Naive thymus-derived CD4-positive, alpha-beta T cell (primary cell): ENCODE data around the gene TSSK6. TPM values are rescaled to one million over a fixed set of nuclear protein-coding genes. Genes with fewer than 3 reads are reported as not detected.

Experiments
- ATAC-seq: fragments of 150-1000 bp; cut with Tn5 transposase; 2 replicates; pipeline ENCODE4 v1.10.0; 2021; ENCODE audit warnings: mild to moderate bottlenecking, moderate library complexity
- CTCF ChIA-PET: fragments of 350-600 bp; sonication (Branson Sonifier 250); formaldehyde crosslinking; loops from one replicate; lab custom pipeline; 2021; ENCODE audit warnings: antibody characterized with exemption; lab: Charles Lee
- POLR2A ChIA-PET: fragments of 350-600 bp; sonication (Branson Sonifier 250); formaldehyde crosslinking; loops from one replicate; lab custom pipeline; 2021; ENCODE audit warnings: antibody characterized with exemption, inconsistent platforms; lab: Charles Lee
- DNase-seq, 9 donors: peaks; one replicate each; pipeline versions ENCODE4 v3.0.0 to v3.0.0-alpha.2; 2020 to 2022; ENCODE audit warnings: mixed read lengths in 1 of 9
- H3K27ac ChIP-seq: one replicate; pipeline ENCODE4 v1.7.0; 2013; ENCODE audit warnings: mild to moderate bottlenecking, low read depth, low read length, moderate library complexity
- H3K27me3 ChIP-seq, 2 donors: one replicate each; pipeline ENCODE4 v1.7.0; 2013; ENCODE audit warnings: low read length in 2 of 2, mild to moderate bottlenecking in 2 of 2, moderate library complexity in 2 of 2; ENCODE audit not compliant: control insufficient read depth in 2 of 2, insufficient read depth in 2 of 2
- H3K36me3 ChIP-seq, 3 experiments: 1 replicate in 2 of 3; 2 replicates in 1 of 3; pipeline ENCODE4 v1.7.0; 2013; ENCODE audit warnings: low read length in 3 of 3, mild to moderate bottlenecking in 3 of 3, moderate library complexity in 1 of 3; ENCODE audit not compliant: insufficient read depth in 3 of 3, control insufficient read depth in 2 of 3
- H3K4me1 ChIP-seq, 2 donors: one replicate each; pipeline ENCODE4 v1.7.0; 2013; ENCODE audit warnings: low read length in 2 of 2, mild to moderate bottlenecking in 2 of 2, moderate library complexity in 1 of 2; ENCODE audit not compliant: control insufficient read depth in 2 of 2, insufficient read depth in 2 of 2
- H3K4me3 ChIP-seq: 2 replicates; pipeline ENCODE4 v1.7.0; 2013; ENCODE audit warnings: mild to moderate bottlenecking, low read length
- H3K9me3 ChIP-seq, 3 experiments: 1 replicate in 2 of 3; 2 replicates in 1 of 3; pipeline ENCODE4 v1.7.0; 2013; ENCODE audit warnings: low read length in 3 of 3; ENCODE audit not compliant: control insufficient read depth in 2 of 3
- H3K27ac Mint-ChIP-seq, 9 donors: one replicate each; pipeline ENCODE4 v1.8.0; 2020 to 2022; ENCODE audit warnings: mixed read lengths in 9 of 9, mild to moderate bottlenecking in 8 of 9, moderate library complexity in 5 of 9, inconsistent platforms in 2 of 9
- H3K27me3 Mint-ChIP-seq, 5 donors: one replicate each; pipeline ENCODE4 v1.8.0; 2021 to 2022; ENCODE audit warnings: mixed read lengths in 5 of 5, mild to moderate bottlenecking in 1 of 5
- H3K36me3 Mint-ChIP-seq, 5 donors: one replicate each; pipeline ENCODE4 v1.8.0; 2020 to 2022; ENCODE audit warnings: mixed read lengths in 5 of 5, mild to moderate bottlenecking in 3 of 5, inconsistent platforms in 1 of 5
- H3K4me1 Mint-ChIP-seq, 7 donors: one replicate each; pipeline ENCODE4 v1.8.0; 2020 to 2022; ENCODE audit warnings: mixed read lengths in 7 of 7, mild to moderate bottlenecking in 3 of 7, inconsistent platforms in 1 of 7
- H3K4me3 Mint-ChIP-seq, 10 donors: one replicate each; pipeline ENCODE4 v1.8.0; 2020 to 2022; ENCODE audit warnings: mild to moderate bottlenecking in 10 of 10, mixed read lengths in 10 of 10, moderate library complexity in 6 of 10, inconsistent platforms in 2 of 10
- H3K9me3 Mint-ChIP-seq, 11 donors: one replicate each; pipeline ENCODE4 v1.8.0; 2020 to 2022; ENCODE audit warnings: mixed read lengths in 11 of 11, mild to moderate bottlenecking in 4 of 11, inconsistent platforms in 1 of 11, moderate library complexity in 1 of 11
- intact Hi-C, 2 donors: fragments of 100-400 bp; cut with micrococcal nuclease; formaldehyde crosslinking; loops; one replicate each; pipeline ENCODE4 v1.15.1; 2023
- polyA plus RNA-seq, 2 donors: library from polyadenylated mRNA; unstranded; fragments of 300-500 nt; fragmentation: Illumina TruSeq; gene quantifications; one replicate each; pipeline ENCODE4 v1.2.3, GENCODE V29; 2021
- total RNA-seq, 6 experiments: library from RNA in 5 of 6; stranded (reverse) in 5 of 6; gene quantifications; 1 replicate in 5 of 6; 2 replicates in 1 of 6; pipeline ENCODE4 v1.2.3 and lab custom pipeline; 2021 to 2026

Gene TSSK6
- total and polyA plus RNA-seq, 7 experiments from 2014 or later: 1.4 to 11.3 (median 4.4) TPM

DNA sequence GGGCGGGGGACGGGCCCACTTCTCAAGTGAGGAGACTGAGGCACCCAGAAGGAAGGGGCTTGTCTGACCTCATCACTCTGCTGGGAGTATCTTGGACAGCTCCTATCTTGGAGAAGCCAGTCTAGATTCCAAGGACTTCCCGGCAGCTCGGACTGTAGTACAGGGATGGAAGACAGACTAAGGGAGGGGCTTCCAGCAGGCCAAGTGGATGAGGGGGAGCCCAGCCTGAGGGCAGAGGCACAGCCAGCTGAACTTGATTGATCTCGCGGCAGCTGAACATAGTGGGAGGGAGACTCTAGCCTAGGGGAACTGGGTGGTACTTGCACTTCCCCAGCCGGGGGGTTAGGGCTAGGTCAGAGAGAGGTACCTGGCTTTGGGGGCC is 23.4 kb upstream of the TSSK6 start:
- H3K27me3 Mint-ChIP-seq: peaks cover 0 to 31% (median 4%) of the 10 kb centered on the region in 5 donors
- peaks cover 15 to 25% of the 10 kb centered on the region in 2 donors for H3K4me1 ChIP-seq
- peak overlapping the region; percentile 10 to 83 (median 66) for H3K4me3 Mint-ChIP-seq
- peaks cover 0 to 7% (median 0%) of the 10 kb centered on the region in 5 donors for H3K36me3 Mint-ChIP-seq
- ChIA-PET POLR2A (interaction anchor here (0.6 to 1.1 kb wide), 2 partner anchors 21 to 1258 kb away, joined by 3 to 6 read pairs; no protein-coding TSS in a partner anchor), CTCF (interaction anchor here (0.8 to 1.0 kb wide), 2 partner anchors 9 to 17 kb away, joined by 3 read pairs; no protein-coding TSS in a partner anchor)
- peak overlapping the region in 6 of 9 donors; percentile 13 to 77 (median 44) for H3K27ac Mint-ChIP-seq
- H3K27me3 ChIP-seq: no peaks in the 10 kb centered on the region
- H3K36me3 ChIP-seq: no peaks in the 10 kb centered on the region
- H3K9me3 ChIP-seq: no peaks in the 10 kb centered on the region
- H3K9me3 Mint-ChIP-seq: peaks cover 0 to 4% (median 0%) of the 10 kb centered on the region in 11 donors
- H3K4me3 ChIP-seq: no peak overlapping the region
- no peak for DNase-seq
- H3K4me1 Mint-ChIP-seq: peaks cover 16 to 43% (median 36%) of the 10 kb centered on the region in 7 donors
- no peak overlapping the region for H3K27ac ChIP-seq
- intact Hi-C loops: loop anchor here in 1 of 2 donors (2.0 to 5.0 kb wide), 2 partner anchors 60 to 284 kb away; partner anchors contain the start of gene ZNF506
- no peak for ATAC-seq

DNA sequence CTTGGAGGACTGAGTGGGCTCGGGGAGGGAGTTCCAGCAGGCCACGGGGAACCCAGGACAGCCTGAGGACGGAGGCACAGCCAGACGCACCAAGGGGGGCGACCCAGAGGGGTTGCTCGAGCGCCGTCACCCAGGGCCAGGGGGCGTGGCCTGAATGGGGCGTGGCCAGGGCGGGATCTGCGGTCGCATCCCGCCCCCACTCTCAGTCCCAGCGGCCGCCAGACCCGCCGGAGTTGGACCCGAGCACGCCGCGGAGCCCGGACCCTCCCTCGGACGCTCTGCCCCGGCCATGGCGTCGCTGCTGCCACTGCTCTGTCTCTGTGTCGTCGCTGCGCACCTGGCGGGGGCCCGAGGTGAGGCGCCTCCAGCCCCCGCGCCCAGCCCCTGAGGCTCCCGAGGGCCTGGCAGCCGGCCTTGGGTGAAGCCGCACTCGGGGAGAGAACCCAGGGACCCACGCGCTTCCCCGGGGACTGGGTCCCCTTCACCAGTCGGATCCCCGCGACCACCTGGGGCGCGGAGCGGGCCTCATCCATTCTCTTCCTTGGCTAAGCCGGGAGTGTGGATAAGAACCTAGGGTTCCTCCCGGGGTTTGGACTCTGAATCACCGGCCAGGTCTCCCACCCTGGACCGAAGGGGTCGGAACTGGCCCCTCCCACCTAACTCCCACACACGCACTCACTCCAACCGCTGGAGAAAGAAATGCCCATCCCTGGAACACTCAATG is 22.9 kb upstream of the TSSK6 start, which contains the start of gene CILP2:
Gene CILP2, plus strand, starts transcription at position 205 of the 724 bp plus-strand sequence. Its CDS starts 85 bp downstream, at position 290.
- Mint-ChIP-seq H3K27me3 (peaks cover 0 to 31% (median 4%) of the 10 kb centered on the region in 5 donors), H3K4me3 (peak within 1 kb of the TSS; percentile 10 to 84 (median 73)), H3K36me3 (peaks cover 0 to 7% (median 0%) of the 10 kb centered on the region in 5 donors), H3K9me3 (peaks cover 0 to 4% (median 0%) of the 10 kb centered on the region in 11 donors), H3K4me1 (peaks cover 17 to 45% (median 38%) of the 10 kb centered on the region in 7 donors), H3K27ac (peak within 1 kb of the TSS in 7 of 9 donors; percentile 13 to 86 (median 79))
- H3K27me3 ChIP-seq: no peaks in the 10 kb centered on the region
- ChIA-PET POLR2A (no interaction called here), CTCF (interaction anchor here (0.8 to 1.0 kb wide), 2 partner anchors 9 to 17 kb away, joined by 3 read pairs; no protein-coding TSS in a partner anchor)
- DNase-seq (peak in 3 of 9 donors; percentile 36 to 43 (median 37)), ATAC-seq (no peak)
- peaks cover 15 to 25% of the 10 kb centered on the region in 2 donors for H3K4me1 ChIP-seq
- H3K4me3 ChIP-seq: no peak within 1 kb of the TSS
- no peaks in the 10 kb centered on the region for H3K36me3 ChIP-seq
- H3K9me3 ChIP-seq: no peaks in the 10 kb centered on the region
- intact Hi-C loops: loop anchor here in 1 of 2 donors (2.0 to 5.0 kb wide), 2 partner anchors 61 to 284 kb away; partner anchors contain the start of gene ZNF506
- H3K27ac ChIP-seq: no peak within 1 kb of the TSS

DNA sequence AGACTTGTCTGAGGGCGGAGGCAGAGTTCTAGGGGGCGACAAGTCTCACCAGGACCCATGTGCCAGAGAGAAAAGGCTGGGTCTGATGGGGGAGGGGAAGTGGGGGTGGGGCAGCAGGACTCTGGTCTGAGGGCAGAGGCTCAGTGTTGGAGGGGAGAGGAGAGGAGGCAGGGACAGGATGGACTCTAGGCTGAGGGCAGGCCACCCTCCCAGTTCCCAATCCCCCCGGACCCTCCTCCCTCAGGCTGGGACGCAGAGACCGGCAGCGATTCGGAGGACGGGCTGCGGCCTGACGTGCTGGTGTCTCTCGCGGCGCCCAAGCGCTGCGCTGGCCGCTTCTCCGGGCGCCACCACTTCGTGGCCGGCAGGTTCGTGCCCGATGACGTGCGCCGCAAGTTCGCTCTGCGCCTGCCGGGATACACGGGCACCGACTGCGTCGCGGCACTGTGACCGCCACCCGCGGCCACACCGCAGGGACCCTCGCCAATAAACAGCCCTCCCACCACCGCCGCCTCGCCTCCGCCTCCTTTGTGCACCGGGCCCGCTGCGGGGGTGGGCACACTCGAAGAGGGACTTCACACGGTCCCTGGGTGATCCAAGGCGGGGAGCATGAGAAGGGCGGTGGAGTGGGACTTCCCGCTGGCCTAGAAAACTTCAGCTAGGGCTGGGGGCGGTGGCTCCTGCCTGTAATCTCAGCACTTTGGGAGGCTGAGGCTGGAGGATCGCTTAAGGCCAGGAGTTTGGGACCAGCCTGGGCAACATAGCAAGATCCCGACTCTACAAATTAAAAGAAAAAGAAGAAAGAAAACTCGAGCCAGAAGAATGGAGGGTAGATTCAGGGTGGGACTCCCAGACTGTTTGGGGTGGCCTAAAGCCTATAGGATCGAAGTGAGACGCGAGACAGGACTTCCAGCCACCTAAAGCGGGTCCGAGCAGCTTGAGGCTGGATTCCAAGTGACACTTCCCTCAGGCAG is 22.0 kb upstream of the TSSK6 start:
- H3K27ac Mint-ChIP-seq: peak overlapping the region in 7 of 9 donors; percentile 34 to 86 (median 79)

DNA sequence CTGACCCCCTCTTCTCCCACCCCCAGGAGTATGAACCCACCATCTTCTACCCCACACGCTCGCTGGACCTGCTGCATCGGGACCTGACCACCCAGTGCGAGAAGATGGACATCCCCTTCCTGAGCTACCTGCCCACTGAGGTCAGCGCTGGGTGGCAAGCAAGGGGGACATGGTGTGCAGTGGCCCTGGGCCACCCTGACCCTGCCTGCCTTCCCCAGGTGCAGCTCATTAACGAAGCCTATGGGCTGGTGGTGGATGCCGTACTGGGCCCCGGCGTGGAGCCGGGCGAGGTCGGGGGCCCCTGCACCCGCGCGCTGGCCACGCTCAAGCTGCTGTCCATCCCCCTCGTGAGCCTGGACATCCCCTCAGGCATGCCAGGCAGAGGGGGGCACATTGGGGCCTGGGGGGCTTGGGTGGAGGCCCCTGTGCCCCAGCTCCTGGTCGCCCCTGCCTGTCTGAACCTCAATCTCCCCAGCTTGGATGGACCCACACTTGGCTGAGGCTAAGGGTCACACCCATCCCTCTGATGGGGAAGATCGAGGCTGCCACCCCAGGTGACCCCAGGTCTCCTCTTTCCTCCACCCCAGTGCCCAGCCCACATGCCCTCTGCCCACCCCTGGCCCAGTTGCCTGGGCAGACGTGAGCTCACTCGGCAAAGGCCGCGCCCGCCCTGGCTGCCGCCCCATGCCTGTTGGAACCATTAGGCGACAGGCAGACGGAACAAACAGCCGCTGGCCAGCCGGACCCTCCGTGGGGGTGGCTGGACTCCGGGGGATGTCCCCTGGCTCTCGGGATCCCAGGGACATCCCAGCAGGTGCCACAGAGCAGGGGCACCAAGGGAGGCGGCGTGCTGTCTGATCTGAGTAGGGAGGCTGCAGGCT is 20.2 kb upstream of the TSSK6 start:
- no peak overlapping the region for H3K27ac ChIP-seq
- Mint-ChIP-seq H3K27me3 (peaks cover 0 to 26% (median 4%) of the 10 kb centered on the region in 5 donors), H3K9me3 (peaks cover 0 to 4% (median 0%) of the 10 kb centered on the region in 11 donors), H3K27ac (no peak overlapping the region), H3K36me3 (peaks cover 0 to 7% (median 0%) of the 10 kb centered on the region in 5 donors), H3K4me3 (peak overlapping the region in 2 of 10 donors; percentile 51 to 56), H3K4me1 (peaks cover 16 to 37% (median 33%) of the 10 kb centered on the region in 7 donors)
- H3K9me3 ChIP-seq: no peaks in the 10 kb centered on the region
- H3K36me3 ChIP-seq: no peaks in the 10 kb centered on the region
- peaks cover 10 to 18% of the 10 kb centered on the region in 2 donors for H3K4me1 ChIP-seq
- no peak overlapping the region for H3K4me3 ChIP-seq
- ATAC-seq (no peak), DNase-seq (no peak)
- intact Hi-C loops: loop anchor here in 1 of 2 donors (5.0 kb wide), 1 partner anchor 287 kb away; the partner anchor contains the start of gene ZNF506
- ChIA-PET CTCF (interaction anchor here (0.8 kb wide), 1 partner anchor 425 kb away, joined by 3 read pairs; no protein-coding TSS in a partner anchor), POLR2A (interaction anchor here (0.6 kb wide), 1 partner anchor 259 kb away, joined by 3 read pairs; no protein-coding TSS in a partner anchor)
- no peaks in the 10 kb centered on the region for H3K27me3 ChIP-seq

More for the DNA sequence above, 22.0 kb upstream of the TSSK6 start:
- ChIA-PET CTCF (no interaction called here), POLR2A (interaction anchor here (0.8 kb wide), 1 partner anchor 41 kb away, joined by 3 read pairs; no protein-coding TSS in a partner anchor)
- Mint-ChIP-seq H3K4me3 (peak overlapping the region in 9 of 10 donors; percentile 62 to 84 (median 74)), H3K9me3 (peaks cover 0 to 4% (median 0%) of the 10 kb centered on the region in 11 donors), H3K4me1 (peaks cover 18 to 46% (median 38%) of the 10 kb centered on the region in 7 donors), H3K36me3 (peaks cover 0 to 7% (median 0%) of the 10 kb centered on the region in 5 donors), H3K27me3 (peaks cover 0 to 31% (median 4%) of the 10 kb centered on the region in 5 donors)
- ATAC-seq (peak; percentile 27), DNase-seq (peak in 1 of 9 donors; percentile 43)
- no peaks in the 10 kb centered on the region for H3K27me3 ChIP-seq
- no peaks in the 10 kb centered on the region for H3K36me3 ChIP-seq
- intact Hi-C loops: loop anchor here in 1 of 2 donors (2.0 to 5.0 kb wide), 2 partner anchors 61 to 285 kb away; partner anchors contain the start of gene ZNF506
- H3K9me3 ChIP-seq: no peaks in the 10 kb centered on the region
- peaks cover 15 to 28% of the 10 kb centered on the region in 2 donors for H3K4me1 ChIP-seq
- H3K27ac ChIP-seq: no peak overlapping the region
- no peak overlapping the region for H3K4me3 ChIP-seq

DNA sequence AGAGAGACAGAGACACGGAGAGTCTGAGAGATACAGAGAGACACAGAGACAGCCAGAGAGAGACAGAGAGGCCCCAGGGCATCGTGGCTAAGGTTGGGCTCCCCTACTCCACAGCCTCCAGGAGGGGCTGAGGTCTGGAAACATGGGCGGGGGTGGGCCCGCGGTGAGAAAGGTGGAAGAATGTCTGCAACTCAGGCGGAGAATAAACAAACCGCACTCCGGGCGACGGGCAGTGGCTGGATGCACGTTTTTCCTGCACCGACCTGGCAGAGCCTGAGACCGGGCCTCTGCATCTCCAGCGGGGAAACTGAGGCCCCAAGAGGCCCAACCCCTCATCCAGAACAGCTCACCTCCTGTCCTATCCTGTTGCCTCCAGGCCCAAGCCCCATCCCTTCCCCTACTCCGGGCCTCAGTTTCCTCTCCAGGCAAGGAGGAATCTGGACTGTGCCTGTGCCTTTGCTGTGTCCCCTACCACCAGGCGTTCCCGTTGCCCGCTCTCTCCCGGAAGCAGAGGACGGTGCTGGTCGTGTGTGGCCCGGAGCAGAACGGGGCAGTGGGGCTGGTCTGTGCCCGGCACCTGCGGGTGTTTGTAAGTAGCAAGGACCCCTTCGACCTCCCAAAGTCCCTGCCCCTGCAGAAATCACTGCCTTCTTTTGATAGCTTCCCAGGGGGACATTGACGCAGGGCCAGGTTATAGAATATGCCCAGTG is 19.4 kb upstream of the TSSK6 start:
- Histone ChIP-seq H3K27me3 (no peaks in the 10 kb centered on the region), H3K4me3 (no peak overlapping the region), H3K36me3 (peaks cover 0 to 2% (median 0%) of the 10 kb centered on the region in 3 experiments), H3K27ac (no peak overlapping the region), H3K4me1 (peaks cover 10 to 18% of the 10 kb centered on the region in 2 donors), H3K9me3 (no peaks in the 10 kb centered on the region)
- POLR2A ChIA-PET: interaction anchor here (0.5 to 3.2 kb wide), 2 partner anchors 110 to 274 kb away, joined by 5 to 19 read pairs; partner anchors contain the start of gene GMIP
- peaks cover 15 to 36% (median 31%) of the 10 kb centered on the region in 7 donors for H3K4me1 Mint-ChIP-seq
- CTCF ChIA-PET: interaction anchor here (0.8 to 1.4 kb wide), 2 partner anchors 424 to 426 kb away, joined by 3 to 5 read pairs; no protein-coding TSS in a partner anchor
- no peak overlapping the region for H3K4me3 Mint-ChIP-seq
- H3K9me3 Mint-ChIP-seq: peaks cover 0 to 4% (median 0%) of the 10 kb centered on the region in 11 donors
- H3K36me3 Mint-ChIP-seq: peaks cover 0 to 7% (median 0%) of the 10 kb centered on the region in 5 donors
- peak overlapping the region in 2 of 9 donors; percentile 58 to 70 for H3K27ac Mint-ChIP-seq
- no peak for DNase-seq
- H3K27me3 Mint-ChIP-seq: peaks cover 0 to 24% (median 4%) of the 10 kb centered on the region in 5 donors
- intact Hi-C loops: loop anchor here in 1 of 2 donors (5.0 kb wide), 2 partner anchors 93 to 288 kb away; partner anchors contain the start of genes LPAR2 and ZNF506
- ATAC-seq: no peak
